ENCODE measurements around the gene ZNRF1. TPM values are rescaled to one million over a fixed set of nuclear protein-coding genes. Genes with fewer than 3 reads are reported as not detected.

ZNRF1 gene
- total RNA-seq, 1 experiment from 2014 or later, result 52.3 TPM

- POLR2A ChIA-PET, result no interaction called here
- Histone ChIP-seq H3K27me3 (ENCODE audit: control insufficient read depth, insufficient read depth, low read length) (no peaks in the 10 kb centered on the region), H3K4me3 (ENCODE audit: low read depth in 2 of 2, low read length in 2 of 2) (no peak overlapping the region), H3K27ac (ENCODE audit: low read length) (no peak overlapping the region), H3K9me3 (ENCODE audit: control insufficient read depth, insufficient read depth, low read depth, low read length) (no peaks in the 10 kb centered on the region), H3K4me1 (ENCODE audit: control insufficient read depth, insufficient read depth, low read length) (peaks cover 12% of the 10 kb centered on the region), H3K36me3 (ENCODE audit: control insufficient read depth, insufficient read depth, low read length) (no peaks in the 10 kb centered on the region)
- BruUV-seq (replicated peaks), result no TSS peak
- no peak for TF ChIP-seq TCF7L2 (IDR thresholded peaks at IDR 0.05; ENCODE audit: low read depth, low read length)
- TF ChIP-seq REST (IDR thresholded peaks at IDR 0.05; ENCODE audit: insufficient read depth in 1 of 2, low read depth in 2 of 2, low read length in 1 of 2), result no peak
- no peak for TF ChIP-seq POLR2AphosphoS5 (IDR thresholded peaks at IDR 0.05; ENCODE audit: low read depth, low read length)
- no peak for TF ChIP-seq CTCF (IDR thresholded peaks at IDR 0.05)
- TF ChIP-seq SIN3A (IDR thresholded peaks at IDR 0.05; ENCODE audit: borderline replicate concordance, insufficient read depth, low read depth, low read length), result no peak
- CTCF ChIA-PET, result no interaction called here
- intact Hi-C loops (cut with micrococcal nuclease; ENCODE audit: unreplicated experiment), result no loop called here
- DNase-seq (ENCODE audit: low read depth, low spot score) (no peak), ATAC-seq (no peak)
- in situ Hi-C loops (cut with HindIII; ENCODE audit: low pct_unique_long_range_greater_than_20kb, low sequenced_read_pairs), result no loop called here
These were observed 81.6 kb downstream of the ZNRF1 start for GRCh38 chr16:75080205-75081029.

- no peaks in the 10 kb centered on the region for H3K27me3 ChIP-seq (ENCODE audit: control insufficient read depth, insufficient read depth, low read length)
- ChIA-PET POLR2A (no interaction called here), CTCF (no interaction called here)
- DNase-seq (ENCODE audit: low read depth, low spot score), result no peak
- BruUV-seq (replicated peaks), result no TSS peak
- H3K4me1 ChIP-seq (ENCODE audit: control insufficient read depth, insufficient read depth, low read length), result peaks cover 8% of the 10 kb centered on the region
- TF ChIP-seq SIN3A (IDR thresholded peaks at IDR 0.05; ENCODE audit: borderline replicate concordance, insufficient read depth, low read depth, low read length) (no peak), REST (IDR thresholded peaks at IDR 0.05; ENCODE audit: insufficient read depth in 1 of 2, low read depth in 2 of 2, low read length in 1 of 2) (no peak), POLR2AphosphoS5 (IDR thresholded peaks at IDR 0.05; ENCODE audit: low read depth, low read length) (no peak), CTCF (IDR thresholded peaks at IDR 0.05) (no peak), TCF7L2 (IDR thresholded peaks at IDR 0.05; ENCODE audit: low read depth, low read length) (no peak)
- H3K9me3 ChIP-seq (ENCODE audit: control insufficient read depth, insufficient read depth, low read depth, low read length), result no peaks in the 10 kb centered on the region
- no peak overlapping the region for H3K27ac ChIP-seq (ENCODE audit: low read length)
- no peaks in the 10 kb centered on the region for H3K36me3 ChIP-seq (ENCODE audit: control insufficient read depth, insufficient read depth, low read length)
- in situ Hi-C loops (cut with HindIII; ENCODE audit: low pct_unique_long_range_greater_than_20kb, low sequenced_read_pairs) (no loop called here), intact Hi-C loops (cut with micrococcal nuclease; ENCODE audit: unreplicated experiment) (no loop called here)
- no peak overlapping the region for H3K4me3 ChIP-seq (ENCODE audit: low read depth in 2 of 2, low read length in 2 of 2)
- no peak for ATAC-seq
These were observed 82.5 kb downstream of the ZNRF1 start for GRCh38 chr16:75081179-75081859.
